ENCODE results near the gene CD101.

CD101 gene, protein sequence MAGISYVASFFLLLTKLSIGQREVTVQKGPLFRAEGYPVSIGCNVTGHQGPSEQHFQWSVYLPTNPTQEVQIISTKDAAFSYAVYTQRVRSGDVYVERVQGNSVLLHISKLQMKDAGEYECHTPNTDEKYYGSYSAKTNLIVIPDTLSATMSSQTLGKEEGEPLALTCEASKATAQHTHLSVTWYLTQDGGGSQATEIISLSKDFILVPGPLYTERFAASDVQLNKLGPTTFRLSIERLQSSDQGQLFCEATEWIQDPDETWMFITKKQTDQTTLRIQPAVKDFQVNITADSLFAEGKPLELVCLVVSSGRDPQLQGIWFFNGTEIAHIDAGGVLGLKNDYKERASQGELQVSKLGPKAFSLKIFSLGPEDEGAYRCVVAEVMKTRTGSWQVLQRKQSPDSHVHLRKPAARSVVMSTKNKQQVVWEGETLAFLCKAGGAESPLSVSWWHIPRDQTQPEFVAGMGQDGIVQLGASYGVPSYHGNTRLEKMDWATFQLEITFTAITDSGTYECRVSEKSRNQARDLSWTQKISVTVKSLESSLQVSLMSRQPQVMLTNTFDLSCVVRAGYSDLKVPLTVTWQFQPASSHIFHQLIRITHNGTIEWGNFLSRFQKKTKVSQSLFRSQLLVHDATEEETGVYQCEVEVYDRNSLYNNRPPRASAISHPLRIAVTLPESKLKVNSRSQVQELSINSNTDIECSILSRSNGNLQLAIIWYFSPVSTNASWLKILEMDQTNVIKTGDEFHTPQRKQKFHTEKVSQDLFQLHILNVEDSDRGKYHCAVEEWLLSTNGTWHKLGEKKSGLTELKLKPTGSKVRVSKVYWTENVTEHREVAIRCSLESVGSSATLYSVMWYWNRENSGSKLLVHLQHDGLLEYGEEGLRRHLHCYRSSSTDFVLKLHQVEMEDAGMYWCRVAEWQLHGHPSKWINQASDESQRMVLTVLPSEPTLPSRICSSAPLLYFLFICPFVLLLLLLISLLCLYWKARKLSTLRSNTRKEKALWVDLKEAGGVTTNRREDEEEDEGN

DNA sequence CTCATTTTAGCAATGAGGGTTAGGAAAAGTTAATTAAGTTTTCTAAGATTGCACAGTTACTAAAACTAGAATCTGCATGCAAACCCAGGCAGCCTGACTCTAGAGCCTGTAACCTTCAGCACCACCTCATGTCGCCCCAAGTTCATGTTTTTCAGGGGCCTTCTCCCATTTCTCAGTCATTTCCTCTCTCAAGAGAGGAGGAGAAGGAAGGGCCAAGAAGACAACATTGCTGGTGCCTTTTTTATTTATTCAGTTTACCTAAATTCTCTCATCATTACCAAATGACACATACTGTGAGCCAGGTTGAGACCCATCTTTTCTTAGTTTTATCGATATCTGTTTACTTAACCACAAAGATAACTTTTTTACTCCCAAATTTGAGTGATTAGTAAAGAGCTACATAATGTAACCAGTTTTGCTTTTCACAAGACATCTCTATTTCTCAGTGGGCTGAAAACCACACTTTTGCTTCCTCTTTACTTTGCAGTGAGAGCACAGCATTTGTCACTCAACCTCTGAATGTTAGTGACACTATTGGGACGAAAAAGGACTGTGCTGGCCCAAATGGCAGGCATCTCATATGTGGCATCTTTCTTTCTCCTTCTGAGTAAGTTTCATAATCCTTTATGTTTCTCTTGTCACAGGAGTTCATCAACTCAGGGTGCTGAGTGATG, at the start of gene CD101:
Gene CD101, plus strand, starts transcription at position 507 of the 674 bp plus-strand sequence. Its CDS starts 58 bp downstream, at position 565.
- no peak within 1 kb of the TSS for H3K9ac ChIP-seq (ENCODE audit: insufficient read length, low read depth)
- H3K4me1 ChIP-seq (ENCODE audit: insufficient read depth, insufficient read length) = no peaks in the 10 kb centered on the region
- no peaks in the 10 kb centered on the region for H3K27me3 ChIP-seq (ENCODE audit: insufficient read depth, insufficient read length)
- no peaks in the 10 kb centered on the region for H3K36me3 ChIP-seq (ENCODE audit: insufficient read depth, insufficient read length, low read length)
- no peak within 1 kb of the TSS for H3K4me3 ChIP-seq (ENCODE audit: insufficient read length, low read depth)
- H3K9me3 ChIP-seq (ENCODE audit: insufficient read depth, low read length) = no peaks in the 10 kb centered on the region
- no peak for DNase-seq (ENCODE audit: low read depth, low spot score)
- TF ChIP-seq ZNF274 (IDR thresholded peaks at IDR 0.05; ENCODE audit: low read depth, low read length) = no peak
- no peak for TF ChIP-seq YY1 (IDR thresholded peaks at IDR 0.05; ENCODE audit: insufficient read depth, insufficient read length)
- TF ChIP-seq SUZ12 (IDR thresholded peaks at IDR 0.05; ENCODE audit: extremely low read depth, insufficient read depth, insufficient read length) = no peak

DNA sequence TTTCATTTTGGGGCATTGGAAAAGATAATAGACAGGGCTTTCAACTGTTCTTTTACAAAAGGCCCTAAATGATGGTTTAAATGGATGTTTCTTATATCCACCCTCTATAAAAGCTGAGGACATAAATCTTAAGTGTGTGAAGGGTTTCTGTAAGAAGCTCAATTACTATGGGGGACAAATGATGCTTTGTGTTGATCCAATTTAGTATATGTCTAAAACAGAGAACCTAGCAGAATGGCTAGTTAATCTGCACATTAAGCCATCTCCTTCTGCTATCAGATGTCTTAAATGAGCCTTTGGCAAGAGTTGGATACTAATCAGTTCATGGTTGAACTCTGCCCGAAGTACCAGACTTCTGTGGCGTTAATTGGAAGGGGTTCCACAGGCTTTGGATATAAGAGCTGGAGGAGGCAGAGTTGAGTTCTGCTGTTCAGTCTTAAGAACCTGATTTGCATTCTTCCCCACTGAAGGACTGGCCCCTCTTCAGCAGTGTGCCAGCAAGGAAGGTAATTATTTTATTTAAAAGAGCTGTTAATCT, 48.8 kb upstream of the CD101 start:
- no peak for DNase-seq (ENCODE audit: low read depth, low spot score)
- Histone ChIP-seq H3K9ac (ENCODE audit: insufficient read length, low read depth) (no peak overlapping the region), H3K9me3 (ENCODE audit: insufficient read depth, low read length) (no peaks in the 10 kb centered on the region), H3K36me3 (ENCODE audit: insufficient read depth, insufficient read length, low read length) (peaks cover 52% of the 10 kb centered on the region), H3K4me3 (ENCODE audit: insufficient read length, low read depth) (no peak overlapping the region), H3K27me3 (ENCODE audit: insufficient read depth, insufficient read length) (no peaks in the 10 kb centered on the region), H3K4me1 (ENCODE audit: insufficient read depth, insufficient read length) (peaks cover 10% of the 10 kb centered on the region)
- TF ChIP-seq ZNF274 (IDR thresholded peaks at IDR 0.05; ENCODE audit: low read depth, low read length) (no peak), SUZ12 (IDR thresholded peaks at IDR 0.05; ENCODE audit: extremely low read depth, insufficient read depth, insufficient read length) (no peak), YY1 (IDR thresholded peaks at IDR 0.05; ENCODE audit: insufficient read depth, insufficient read length) (no peak)

DNA sequence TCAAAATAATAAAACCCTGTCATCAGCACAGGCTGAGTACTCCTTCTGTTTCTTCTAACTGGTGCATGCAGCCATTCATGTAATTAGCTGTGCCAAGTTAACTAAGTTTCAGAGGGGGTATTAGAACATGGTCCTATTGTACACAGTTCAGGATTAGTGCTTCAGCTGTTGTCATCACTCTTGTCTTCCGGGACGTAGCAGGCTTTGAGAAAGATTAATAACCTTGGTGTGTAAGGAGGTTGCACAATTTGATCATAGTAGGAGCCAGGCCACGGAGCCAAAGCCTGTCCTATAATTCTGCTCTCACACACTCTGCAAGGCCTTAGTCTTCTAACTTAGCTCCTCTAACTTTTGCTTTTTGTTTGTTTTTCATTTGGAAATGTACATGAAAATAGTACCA, 47.1 kb upstream of the CD101 start:
- Histone ChIP-seq H3K36me3 (ENCODE audit: insufficient read depth, insufficient read length, low read length) (peaks cover 50% of the 10 kb centered on the region), H3K27me3 (ENCODE audit: insufficient read depth, insufficient read length) (no peaks in the 10 kb centered on the region), H3K9ac (ENCODE audit: insufficient read length, low read depth) (no peak overlapping the region), H3K4me1 (ENCODE audit: insufficient read depth, insufficient read length) (peaks cover 5% of the 10 kb centered on the region), H3K9me3 (ENCODE audit: insufficient read depth, low read length) (no peaks in the 10 kb centered on the region), H3K4me3 (ENCODE audit: insufficient read length, low read depth) (no peak overlapping the region)
- no peak for DNase-seq (ENCODE audit: low read depth, low spot score)
- TF ChIP-seq YY1 (IDR thresholded peaks at IDR 0.05; ENCODE audit: insufficient read depth, insufficient read length) (no peak), ZNF274 (IDR thresholded peaks at IDR 0.05; ENCODE audit: low read depth, low read length) (no peak), SUZ12 (IDR thresholded peaks at IDR 0.05; ENCODE audit: extremely low read depth, insufficient read depth, insufficient read length) (no peak)

DNA sequence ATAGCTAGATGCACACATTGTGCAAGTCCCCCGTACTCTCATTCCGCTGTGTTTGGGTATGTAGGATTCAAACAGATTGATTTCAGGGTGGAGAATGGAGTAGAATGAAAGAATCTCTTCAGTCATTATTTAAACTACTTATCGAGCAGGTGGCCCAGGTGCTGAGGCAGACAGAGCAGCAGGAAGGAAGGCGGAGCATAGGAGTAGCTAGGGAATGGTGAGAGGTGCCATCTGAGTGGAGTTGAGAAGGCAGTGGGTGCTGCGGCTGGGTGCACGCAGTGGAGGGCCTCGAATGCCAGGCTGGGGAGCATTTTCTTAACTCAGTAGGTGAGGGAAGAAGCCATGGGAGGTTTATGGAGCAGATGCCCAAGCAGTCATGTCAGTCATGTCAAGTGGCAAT, 45.2 kb upstream of the CD101 start:
- TF ChIP-seq ZNF274 (IDR thresholded peaks at IDR 0.05; ENCODE audit: low read depth, low read length) (no peak), SUZ12 (IDR thresholded peaks at IDR 0.05; ENCODE audit: extremely low read depth, insufficient read depth, insufficient read length) (no peak), YY1 (IDR thresholded peaks at IDR 0.05; ENCODE audit: insufficient read depth, insufficient read length) (no peak)
- H3K9me3 ChIP-seq (ENCODE audit: insufficient read depth, low read length) = no peaks in the 10 kb centered on the region
- no peaks in the 10 kb centered on the region for H3K27me3 ChIP-seq (ENCODE audit: insufficient read depth, insufficient read length)
- DNase-seq (ENCODE audit: low read depth, low spot score) = no peak
- H3K4me1 ChIP-seq (ENCODE audit: insufficient read depth, insufficient read length) = no peaks in the 10 kb centered on the region
- H3K4me3 ChIP-seq (ENCODE audit: insufficient read length, low read depth) = no peak overlapping the region
- H3K36me3 ChIP-seq (ENCODE audit: insufficient read depth, insufficient read length, low read length) = peaks cover 42% of the 10 kb centered on the region
- H3K9ac ChIP-seq (ENCODE audit: insufficient read length, low read depth) = no peak overlapping the region

DNA sequence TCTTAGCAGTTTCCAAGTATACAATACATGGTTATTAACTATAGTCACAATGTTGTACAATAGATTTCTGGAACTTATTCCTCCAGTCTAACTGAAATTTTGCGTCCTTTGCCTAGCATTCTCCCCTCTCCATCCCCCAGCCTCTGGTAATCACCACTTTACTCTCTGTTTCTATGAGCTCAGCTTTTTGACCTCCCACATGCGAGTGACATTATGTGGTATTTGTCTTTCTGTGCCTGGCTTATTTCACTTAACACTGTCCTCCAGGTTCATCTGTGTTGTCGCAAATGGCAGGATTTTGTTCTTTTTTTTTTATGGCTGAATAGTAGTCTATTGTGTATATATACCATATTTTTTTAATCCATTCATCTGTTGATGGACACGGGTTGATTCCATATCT, 43.9 kb upstream of the CD101 start:
- H3K9ac ChIP-seq (ENCODE audit: insufficient read length, low read depth) = no peak overlapping the region

DNA sequence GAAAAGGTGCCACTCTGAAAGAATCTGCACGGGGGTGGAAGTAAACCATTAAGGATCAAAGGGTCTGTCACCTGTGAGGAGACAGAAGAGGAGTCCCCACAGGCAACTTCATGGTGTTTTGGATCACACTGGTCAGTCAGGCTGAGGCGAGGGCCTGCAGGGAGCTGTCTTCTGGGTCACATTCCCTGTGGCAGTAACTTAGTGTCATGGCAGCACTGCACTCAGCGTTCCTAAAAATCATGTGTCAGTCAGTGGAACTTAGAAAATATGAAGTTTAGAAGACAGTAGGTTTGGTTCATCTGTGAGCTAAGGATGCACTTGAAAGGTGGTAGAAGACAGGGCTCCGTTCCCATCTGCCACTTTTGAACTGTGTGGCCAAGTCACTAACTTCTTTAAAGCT, 43.5 kb upstream of the CD101 start:
- no peaks in the 10 kb centered on the region for H3K4me1 ChIP-seq (ENCODE audit: insufficient read depth, insufficient read length)
- no peak for TF ChIP-seq ZNF274 (IDR thresholded peaks at IDR 0.05; ENCODE audit: low read depth, low read length)
- no peak for TF ChIP-seq YY1 (IDR thresholded peaks at IDR 0.05; ENCODE audit: insufficient read depth, insufficient read length)
- TF ChIP-seq SUZ12 (IDR thresholded peaks at IDR 0.05; ENCODE audit: extremely low read depth, insufficient read depth, insufficient read length) = no peak
- no peaks in the 10 kb centered on the region for H3K9me3 ChIP-seq (ENCODE audit: insufficient read depth, low read length)
- no peak overlapping the region for H3K4me3 ChIP-seq (ENCODE audit: insufficient read length, low read depth)
- H3K9ac ChIP-seq (ENCODE audit: insufficient read length, low read depth) = no peak overlapping the region
- no peaks in the 10 kb centered on the region for H3K27me3 ChIP-seq (ENCODE audit: insufficient read depth, insufficient read length)
- DNase-seq (ENCODE audit: low read depth, low spot score) = no peak
- H3K36me3 ChIP-seq (ENCODE audit: insufficient read depth, insufficient read length, low read length) = peaks cover 46% of the 10 kb centered on the region

More for the DNA sequence above, 43.9 kb upstream of the CD101 start:
- H3K4me1 ChIP-seq (ENCODE audit: insufficient read depth, insufficient read length) = no peaks in the 10 kb centered on the region
- H3K9me3 ChIP-seq (ENCODE audit: insufficient read depth, low read length) = no peaks in the 10 kb centered on the region
- no peak for TF ChIP-seq SUZ12 (IDR thresholded peaks at IDR 0.05; ENCODE audit: extremely low read depth, insufficient read depth, insufficient read length)
- no peaks in the 10 kb centered on the region for H3K27me3 ChIP-seq (ENCODE audit: insufficient read depth, insufficient read length)
- H3K4me3 ChIP-seq (ENCODE audit: insufficient read length, low read depth) = no peak overlapping the region
- H3K36me3 ChIP-seq (ENCODE audit: insufficient read depth, insufficient read length, low read length) = peaks cover 46% of the 10 kb centered on the region
- no peak for DNase-seq (ENCODE audit: low read depth, low spot score)
